KOPT-K1 (cell line): Measurements from ENCODE around the gene PVALEF.
"Not testable (repeated sequence)": the region's sequence is repeated elsewhere in the genome, so short reads cannot be mapped to it uniquely, and the experiment has no call there.

Experiments used
- H3K27ac ChIP-seq: fragments of 200-600 bp; sonication (generic); 2 replicates; pipeline ENCODE4 v1.5.1; 2016; ENCODE audit warnings: antibody characterized with exemption, mild to moderate bottlenecking, low read depth, low read length; ENCODE audit not compliant: poor library complexity, severe bottlenecking
- H3K36me3 ChIP-seq: fragments of 200-600 bp; sonication (generic); 2 replicates; pipeline ENCODE4 v1.5.1; 2017; ENCODE audit warnings: antibody characterized with exemption, mild to moderate bottlenecking, low read length, moderate library complexity; ENCODE audit not compliant: insufficient read depth
- H3K9me3 ChIP-seq: fragments of 200-600 bp; sonication (generic); 2 replicates; pipeline ENCODE4 v1.5.1; 2017; ENCODE audit warnings: antibody characterized with exemption, low read length, mild to moderate bottlenecking; ENCODE audit not compliant: insufficient read depth, poor library complexity, severe bottlenecking

PVALEF gene

DNA sequence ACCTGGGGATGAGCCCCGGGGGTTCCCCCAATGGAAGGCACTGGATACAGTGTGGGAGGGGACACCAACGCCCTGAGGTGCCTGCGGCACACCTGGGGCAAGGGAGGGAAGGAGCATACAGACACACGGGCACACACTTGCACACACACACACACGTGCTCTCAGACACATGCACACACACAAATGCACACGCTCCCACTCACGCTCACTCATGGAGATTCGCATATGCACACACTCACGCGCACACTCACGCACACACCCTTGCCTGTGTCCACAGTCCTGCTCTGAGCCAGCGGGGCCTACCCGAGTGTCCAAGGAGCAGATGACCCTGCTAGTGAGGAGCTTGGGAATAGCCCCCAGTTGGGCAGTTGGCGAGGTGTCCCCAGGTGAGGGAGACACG, 16.7 kb upstream of the PVALEF start:
- Histone ChIP-seq H3K36me3 (no peaks in the 10 kb centered on the region), H3K9me3 (no peaks in the 10 kb centered on the region), H3K27ac (no peak overlapping the region)

DNA sequence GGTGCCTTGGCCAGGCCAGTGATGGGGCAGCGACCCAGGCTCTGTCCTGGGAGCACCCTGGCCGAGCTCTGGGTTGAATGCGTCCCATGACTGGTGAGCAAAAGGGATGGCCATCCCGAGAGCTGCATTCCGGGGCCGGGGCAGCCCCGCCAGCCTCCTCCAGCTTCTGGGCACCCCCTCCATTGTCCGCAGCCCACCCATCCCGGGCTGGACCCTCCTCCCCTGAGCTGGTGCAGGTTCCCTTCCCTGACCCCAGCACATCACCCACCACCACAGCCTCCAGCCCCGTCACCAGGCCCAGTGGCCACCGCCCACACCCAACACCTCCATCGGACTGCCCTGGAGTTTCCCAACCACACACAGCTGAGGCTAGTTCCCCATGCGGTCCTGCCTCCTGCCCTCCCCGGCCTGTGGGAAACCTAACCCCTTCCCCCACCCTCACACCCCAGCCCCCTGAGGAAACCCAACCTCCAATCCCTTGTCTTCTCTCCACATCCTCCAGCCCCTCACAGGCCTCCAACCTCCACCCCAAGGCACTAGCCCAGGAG, 16.2 kb upstream of the PVALEF start:
- H3K36me3 ChIP-seq, result no peaks in the 10 kb centered on the region
- H3K9me3 ChIP-seq, result no peaks in the 10 kb centered on the region
- H3K27ac ChIP-seq, result no peak overlapping the region

DNA sequence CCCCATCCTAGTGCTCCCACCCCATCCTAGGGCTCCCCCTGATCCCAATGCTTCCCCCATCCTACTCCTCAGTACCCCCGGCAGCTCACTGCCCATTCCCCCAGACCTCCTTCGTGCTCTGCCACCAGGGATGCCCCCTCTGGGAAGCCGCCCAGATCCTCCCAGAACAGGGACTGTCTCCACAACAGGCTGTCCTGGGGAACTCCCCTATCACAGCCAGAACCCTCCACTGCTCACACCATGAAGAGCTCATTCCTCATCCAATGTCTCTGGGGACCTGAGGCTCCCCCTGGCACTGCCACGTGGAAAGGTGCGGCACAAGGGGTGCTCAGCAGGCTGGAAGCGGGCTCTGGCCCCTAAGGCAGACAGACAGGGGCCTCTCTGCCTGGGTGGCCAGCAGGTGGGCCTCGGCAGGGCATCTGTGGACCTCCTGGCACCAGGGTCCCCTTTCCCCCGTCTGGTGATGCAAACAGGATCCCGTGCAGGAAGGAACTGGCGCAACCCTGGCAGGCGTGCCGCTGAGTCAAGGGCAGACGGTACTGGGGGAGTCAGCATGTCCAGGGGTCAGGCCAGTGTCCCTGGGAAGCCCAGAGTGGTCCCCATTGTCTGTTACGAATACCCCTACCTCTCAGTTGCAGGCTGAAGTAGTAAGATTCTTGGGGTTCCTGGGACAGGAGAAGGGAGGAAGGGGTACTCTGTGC, 14.8 kb upstream of the PVALEF start:
- Histone ChIP-seq H3K36me3 (no peaks in the 10 kb centered on the region), H3K27ac (no peak overlapping the region), H3K9me3 (no peaks in the 10 kb centered on the region)

DNA sequence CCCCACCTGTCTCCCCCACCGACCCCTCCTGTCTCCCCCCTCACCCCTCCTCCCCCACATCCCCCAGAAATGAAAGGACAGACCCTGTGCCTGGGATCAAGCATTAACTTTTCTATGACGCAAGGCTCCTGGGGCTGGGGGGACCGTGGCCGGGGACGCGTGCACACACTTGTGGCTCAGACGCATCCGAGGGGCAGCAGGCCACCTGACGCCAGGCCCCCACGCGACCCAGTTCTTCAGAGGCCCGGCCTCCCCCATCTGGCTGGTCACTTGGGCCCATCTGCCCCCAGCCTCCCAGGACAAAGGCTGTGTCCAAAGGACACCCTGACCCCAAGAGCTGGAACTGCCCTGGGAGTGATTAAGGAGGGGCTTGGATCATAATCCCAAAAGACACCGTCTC, 14.0 kb upstream of the PVALEF start:
- no peaks in the 10 kb centered on the region for H3K36me3 ChIP-seq
- H3K9me3 ChIP-seq, result no peaks in the 10 kb centered on the region
- H3K27ac ChIP-seq, result no peak overlapping the region

DNA sequence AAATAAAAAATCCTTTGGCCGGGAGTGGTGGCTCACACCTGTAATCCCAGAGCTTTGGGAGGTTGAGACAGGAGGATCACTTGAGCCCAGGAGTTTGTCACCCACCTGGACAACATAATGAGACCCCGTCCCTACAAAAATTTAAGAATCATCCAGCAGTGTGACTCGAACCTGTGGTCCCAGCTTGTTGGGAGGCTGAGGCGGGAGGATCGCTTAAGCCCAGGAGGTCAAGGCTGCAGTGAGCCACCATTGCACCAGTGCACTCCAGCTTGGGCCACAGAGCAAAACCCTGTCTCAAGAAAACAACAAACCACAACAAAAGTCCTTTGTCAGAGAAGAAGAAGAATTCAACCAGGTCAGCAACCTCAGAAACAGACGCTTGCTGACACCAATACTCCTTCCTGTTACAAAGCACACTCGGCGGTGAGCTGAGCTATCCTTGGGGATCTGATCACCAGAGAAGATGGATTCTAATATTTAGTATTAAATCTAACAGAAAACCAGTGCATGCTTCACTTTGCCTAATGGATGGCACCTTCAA, 12.9 kb upstream of the PVALEF start:
- Histone ChIP-seq H3K9me3 (no peaks in the 10 kb centered on the region), H3K27ac (no peak overlapping the region), H3K36me3 (no peaks in the 10 kb centered on the region)

GRCh38 chr17:81153340-81153803, 11.9 kb upstream of the PVALEF start:
- H3K27ac ChIP-seq, result no peak overlapping the region
- no peaks in the 10 kb centered on the region for H3K36me3 ChIP-seq
- no peaks in the 10 kb centered on the region for H3K9me3 ChIP-seq

GRCh38 chr17:81154016-81154415, 11.3 kb upstream of the PVALEF start:
- H3K9me3 ChIP-seq, H3K36me3 ChIP-seq, H3K27ac ChIP-seq: not testable (repeated sequence)

DNA sequence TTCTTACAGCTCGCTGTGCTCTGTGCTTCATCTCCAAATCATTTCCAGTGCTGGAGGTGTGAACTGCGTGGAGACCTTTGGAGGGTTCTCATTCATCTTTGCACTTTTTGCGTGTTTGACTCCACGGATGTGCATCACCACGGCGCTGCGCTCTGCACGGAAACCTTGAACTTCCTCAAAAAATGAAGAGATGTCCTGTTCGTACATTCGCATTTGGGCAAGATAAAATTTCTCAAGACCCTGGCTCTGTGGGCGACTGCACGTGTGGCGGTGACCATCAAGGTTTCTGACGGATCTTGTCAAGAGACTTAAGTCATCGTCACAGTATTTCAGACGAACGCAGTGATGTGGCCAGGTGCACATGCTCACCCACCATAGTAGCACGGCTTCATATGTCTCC, 10.3 kb upstream of the PVALEF start:
- Histone ChIP-seq H3K9me3 (no peaks in the 10 kb centered on the region), H3K36me3 (no peaks in the 10 kb centered on the region), H3K27ac (no peak overlapping the region)

GRCh38 chr17:81156866-81157805, 8.2 kb upstream of the PVALEF start:
- H3K27ac ChIP-seq, result no peak overlapping the region
- H3K36me3 ChIP-seq, result no peaks in the 10 kb centered on the region

DNA sequence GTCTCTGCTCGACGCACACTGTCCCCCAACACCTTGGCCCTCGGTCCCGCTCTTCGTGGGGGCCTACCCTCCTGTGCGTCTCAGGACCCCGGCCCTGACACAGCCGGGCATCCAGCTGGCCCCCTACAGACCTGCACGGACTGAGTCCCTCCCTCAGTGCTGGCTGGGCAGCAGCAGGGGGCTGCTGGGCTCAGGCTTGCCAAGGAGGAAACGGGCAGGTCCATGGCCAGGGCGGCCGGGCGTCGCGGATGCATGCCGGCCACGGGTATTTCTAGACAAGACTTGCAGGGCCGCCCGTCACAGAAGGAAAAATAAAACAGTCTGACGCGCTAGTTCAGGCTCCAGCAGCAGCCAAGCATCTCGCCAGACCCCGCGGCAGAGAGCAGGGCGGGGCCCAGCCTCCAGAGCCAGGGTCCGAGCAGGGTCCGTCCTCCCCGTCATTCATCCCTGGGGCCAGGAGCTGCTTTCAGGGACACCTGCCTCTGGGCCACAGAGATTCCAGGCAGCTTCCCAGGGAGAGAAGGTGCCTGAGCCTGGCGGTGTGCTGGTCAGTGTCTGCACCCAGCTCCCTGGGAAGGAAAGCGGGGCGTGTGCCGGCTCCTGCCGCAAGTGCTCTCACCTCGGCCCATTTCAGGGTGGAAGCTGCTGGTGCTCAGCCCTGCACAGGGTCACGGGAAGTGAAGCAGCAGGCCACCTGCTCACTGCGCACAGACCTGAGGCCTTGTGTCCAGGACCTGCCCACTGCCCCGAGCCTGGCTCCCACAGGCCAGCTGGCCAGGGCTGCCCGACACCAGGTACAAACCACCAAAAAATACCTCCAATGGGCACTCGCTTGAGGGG, 7.2 kb upstream of the PVALEF start:
- Histone ChIP-seq H3K9me3 (no peaks in the 10 kb centered on the region), H3K27ac (no peak overlapping the region), H3K36me3 (no peaks in the 10 kb centered on the region)

More at GRCh38 chr17:81156866-81157805, 8.2 kb upstream of the PVALEF start:
- H3K9me3 ChIP-seq, result no peaks in the 10 kb centered on the region

DNA sequence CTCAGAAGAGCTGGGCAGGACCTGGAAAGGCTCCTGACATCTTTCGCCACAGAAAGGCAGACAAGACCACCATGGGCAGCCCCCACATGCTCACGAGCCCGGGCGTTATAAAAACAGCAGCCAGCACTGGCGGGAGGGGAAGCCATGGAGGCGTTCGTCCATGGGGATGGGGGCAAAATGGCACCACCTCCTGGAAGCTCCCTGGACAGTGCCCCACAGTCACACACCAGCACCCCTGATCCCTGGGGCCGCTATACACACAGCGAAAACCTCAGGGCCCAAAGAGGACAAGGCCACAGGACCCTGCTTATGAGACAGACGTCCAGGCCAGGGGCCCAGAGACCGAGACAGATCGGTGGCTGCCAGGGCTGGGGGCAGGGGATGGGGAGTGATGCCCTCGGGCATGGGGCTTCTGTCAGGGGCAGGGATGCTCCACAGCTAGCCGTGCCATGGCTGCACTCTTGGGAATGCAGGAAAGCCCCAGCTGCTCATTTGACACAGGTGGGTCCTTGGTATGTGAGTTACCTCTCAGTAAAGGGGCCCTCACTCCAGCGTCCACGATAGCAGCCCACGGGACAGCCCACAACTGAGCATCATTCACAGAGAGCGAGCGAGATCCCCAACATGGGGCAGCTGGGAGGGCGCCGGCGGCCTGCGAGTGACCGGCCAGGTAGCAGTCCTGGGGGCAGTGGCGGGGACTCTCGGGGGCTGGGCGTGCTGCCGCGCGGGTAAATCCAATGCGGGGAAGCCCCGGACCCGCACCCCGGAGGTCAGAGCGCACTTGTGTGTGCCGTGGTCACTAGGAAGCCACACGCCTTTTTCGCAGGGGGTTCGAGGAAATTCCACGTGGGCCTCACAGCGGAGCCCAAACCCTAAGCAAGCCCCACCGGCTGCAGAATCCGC, 6.4 kb upstream of the PVALEF start:
- Histone ChIP-seq H3K36me3 (no peaks in the 10 kb centered on the region), H3K9me3 (no peaks in the 10 kb centered on the region), H3K27ac (no peak overlapping the region)

DNA sequence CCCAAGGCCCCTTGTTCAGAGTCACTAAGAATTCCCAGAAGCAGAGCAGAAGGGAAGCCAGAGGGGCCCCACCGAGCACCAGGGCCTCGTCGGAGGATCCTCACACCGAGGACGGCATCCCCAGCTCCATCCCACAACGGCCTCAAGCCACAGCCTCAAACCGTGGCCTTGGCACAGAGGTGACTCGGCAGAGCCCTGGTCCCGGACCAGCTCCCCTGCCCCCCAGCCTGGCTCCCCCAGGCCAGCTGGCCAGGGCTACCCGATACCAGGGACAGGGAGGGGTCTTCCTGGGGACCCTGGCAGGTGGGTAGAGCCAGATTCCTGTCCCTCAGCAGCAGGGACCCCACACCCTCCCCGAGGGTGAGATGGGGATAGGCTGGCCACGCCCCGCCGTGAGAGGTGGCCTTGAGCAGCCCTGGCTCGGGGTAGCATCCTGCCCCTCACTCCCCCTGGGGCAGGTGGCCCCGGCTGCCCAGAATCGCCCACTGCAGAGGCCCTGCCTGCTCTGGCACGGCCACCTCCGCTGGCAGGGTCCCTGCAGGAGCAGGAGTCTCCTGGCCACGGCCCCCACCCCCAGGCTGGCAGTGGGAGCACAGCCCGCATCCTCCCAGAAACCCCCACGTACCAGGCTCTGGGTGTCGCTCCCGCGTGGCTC, 5.6 kb upstream of the PVALEF start:
- H3K27ac ChIP-seq, result no peak overlapping the region
- H3K36me3 ChIP-seq, result no peaks in the 10 kb centered on the region
- H3K9me3 ChIP-seq, result no peaks in the 10 kb centered on the region

DNA sequence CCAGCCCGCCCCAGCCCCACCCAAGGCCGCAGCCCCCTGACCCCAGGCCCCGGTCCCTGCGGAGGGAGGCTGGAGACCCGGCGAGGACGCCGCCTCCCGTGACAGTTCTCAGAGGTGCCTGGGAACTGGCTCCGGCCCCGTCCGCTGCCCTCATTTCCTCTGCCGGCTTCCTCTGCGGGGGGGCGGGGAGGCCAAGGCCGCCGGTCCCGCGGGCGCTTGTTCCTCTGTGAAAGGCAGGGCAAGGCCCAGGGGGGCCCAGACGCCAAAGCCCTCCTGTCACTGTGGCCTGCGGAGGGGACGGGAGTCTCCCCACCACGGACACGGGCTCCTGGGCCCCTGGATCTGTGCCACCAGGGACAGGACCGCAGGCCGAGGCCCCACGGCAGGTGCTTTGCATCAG, 5.0 kb upstream of the PVALEF start:
- H3K27ac ChIP-seq, result no peak overlapping the region
- no peaks in the 10 kb centered on the region for H3K36me3 ChIP-seq
- no peaks in the 10 kb centered on the region for H3K9me3 ChIP-seq
